AG08395 (cell line): ENCODE data around the gene ST3GAL3.
A peak's percentile ranks its signal among the peaks of the same experiment; 100 is the strongest.
"Not testable (repeated sequence)": the region's sequence is repeated elsewhere in the genome, so short reads cannot be mapped to it uniquely, and the experiment has no call there.

Experiments used
- DNase-seq: peaks from one replicate; pipeline ENCODE4 v3.0.0; 2012; ENCODE audit warnings: mixed read lengths, low spot score

Gene ST3GAL3

DNA sequence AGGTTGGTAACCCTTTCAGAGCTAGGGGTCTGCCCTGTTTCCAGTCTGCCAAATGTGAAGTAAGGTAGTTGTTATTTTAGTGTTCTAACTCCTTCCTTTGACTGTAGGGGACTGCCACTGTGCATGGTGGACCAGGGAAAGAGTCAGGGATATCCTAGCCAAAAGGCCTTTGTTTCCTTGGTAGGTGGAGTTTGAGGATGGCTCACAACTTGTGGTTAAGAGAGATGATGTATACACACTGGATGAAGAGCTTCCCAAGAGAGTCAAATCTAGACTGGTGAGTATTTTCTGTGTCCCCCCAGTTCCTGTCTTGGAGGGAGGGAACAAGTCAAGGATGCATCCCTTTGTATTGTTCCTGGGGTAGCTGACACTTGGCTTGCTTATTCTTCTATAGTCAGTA lies 3.5 kb upstream of the ST3GAL3 start:
- no peak for DNase-seq

DNA sequence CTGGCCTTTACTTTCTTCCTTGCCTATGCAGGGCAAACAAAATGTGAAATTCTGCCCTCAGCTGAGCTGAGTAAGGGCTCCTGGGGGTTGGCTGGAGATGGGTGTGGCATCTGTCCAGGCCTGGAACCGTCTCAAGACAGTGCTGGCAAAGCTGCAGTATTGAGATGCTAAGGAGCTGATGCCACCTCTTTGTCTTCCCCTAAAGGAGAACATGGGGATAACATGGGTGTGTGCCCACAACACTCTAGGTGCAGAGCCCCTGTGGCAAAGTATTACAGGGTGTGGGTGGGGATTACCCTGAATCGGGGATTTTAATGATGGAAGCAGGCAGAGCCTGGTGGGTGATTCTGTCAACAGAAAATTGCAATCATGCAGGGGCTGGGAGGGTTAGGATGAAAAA lies 2.5 kb upstream of the ST3GAL3 start:
- DNase-seq = peak; percentile 52

- DNase-seq = no peak
Observed at GRCh38 chr1:43705334-43705733, 2.0 kb upstream of the ST3GAL3 start.

- no peak for DNase-seq
Observed at GRCh38 chr1:43705982-43706597, 1.2 kb upstream of the ST3GAL3 start.

GRCh38 chr1:43706598-43707189 lies 642 bp upstream of the ST3GAL3 start:
- DNase-seq = no peak

DNA sequence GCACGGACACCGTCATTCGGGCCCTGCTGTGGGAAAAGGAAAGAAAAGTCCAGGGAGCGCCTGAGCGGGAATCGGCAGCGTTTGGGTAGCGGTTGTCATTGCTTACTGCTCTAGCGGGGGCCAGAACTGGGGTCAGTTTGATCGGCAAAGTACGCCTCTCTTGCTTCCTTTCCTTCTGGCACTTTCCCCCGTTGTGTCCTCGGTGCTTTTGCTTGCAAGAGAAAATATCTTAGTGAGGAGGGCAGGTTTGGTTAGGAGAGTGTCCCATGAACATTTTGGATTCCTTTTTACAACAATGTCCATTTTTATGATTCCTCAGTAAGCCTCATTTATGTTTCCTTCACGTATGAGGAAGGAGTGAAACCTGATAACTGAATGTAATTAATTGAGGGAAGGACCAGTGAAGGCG lies 670 bp downstream of the ST3GAL3 start:
- no peak for DNase-seq

DNA sequence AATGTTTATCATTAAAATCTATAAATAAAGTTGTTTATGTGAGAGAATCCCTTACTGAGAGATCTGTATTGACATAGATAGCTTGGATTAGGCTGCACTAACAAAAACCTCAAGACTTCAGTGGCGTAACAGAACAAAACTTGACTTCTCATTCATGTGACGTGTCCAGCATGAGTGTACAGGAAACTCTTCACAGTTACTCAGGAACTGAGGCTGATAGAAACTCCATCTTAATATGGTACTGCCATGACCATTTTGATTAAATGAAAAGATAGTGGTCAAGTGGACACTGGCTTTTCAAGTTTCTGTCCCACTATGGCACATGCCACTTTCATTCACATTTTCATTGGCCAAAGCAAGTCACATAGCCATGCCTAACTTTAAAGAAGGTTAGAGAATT lies 3.7 kb downstream of the ST3GAL3 start:
- peak; percentile 58 for DNase-seq

DNA sequence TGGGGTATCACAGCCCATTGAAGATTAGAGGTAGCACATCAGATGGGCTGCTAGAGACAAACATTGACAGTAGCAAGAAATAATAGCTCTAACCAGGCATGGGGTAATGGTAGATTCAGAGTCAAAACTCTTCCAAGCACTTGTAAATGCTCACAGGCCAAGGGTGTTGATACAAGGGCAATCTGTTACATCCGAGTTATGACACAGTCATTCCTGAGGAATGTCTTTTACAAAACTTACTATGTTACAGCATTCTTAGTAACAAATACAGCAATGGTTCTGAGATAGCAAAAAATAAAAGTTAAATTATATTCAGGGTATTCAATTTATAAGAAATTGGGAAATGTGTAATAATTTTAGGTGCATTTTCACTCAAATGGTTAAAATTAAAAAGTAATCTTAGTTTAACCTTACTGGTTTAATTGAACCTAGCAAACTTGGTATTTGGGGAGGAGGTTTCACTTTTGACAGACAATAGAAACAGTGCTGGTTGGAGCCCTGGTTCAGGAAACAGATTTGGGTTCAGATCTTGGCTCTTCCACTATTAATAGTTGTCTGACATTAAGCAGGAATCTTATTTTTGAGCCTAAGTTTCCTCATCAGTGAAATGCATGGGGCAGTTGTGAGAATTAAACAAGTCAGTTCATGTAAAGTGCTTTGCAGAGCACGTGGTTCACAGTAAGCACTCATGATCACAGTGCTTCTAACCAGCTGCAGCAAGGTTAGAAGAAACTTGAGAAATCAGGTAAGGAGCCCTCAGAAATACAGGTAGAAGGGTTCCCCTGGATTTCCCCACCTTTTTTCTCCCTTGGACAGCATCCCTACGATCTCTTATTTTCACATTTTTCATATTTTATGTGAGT lies 4.4 kb downstream of the ST3GAL3 start:
- DNase-seq = peak; percentile 76

DNA sequence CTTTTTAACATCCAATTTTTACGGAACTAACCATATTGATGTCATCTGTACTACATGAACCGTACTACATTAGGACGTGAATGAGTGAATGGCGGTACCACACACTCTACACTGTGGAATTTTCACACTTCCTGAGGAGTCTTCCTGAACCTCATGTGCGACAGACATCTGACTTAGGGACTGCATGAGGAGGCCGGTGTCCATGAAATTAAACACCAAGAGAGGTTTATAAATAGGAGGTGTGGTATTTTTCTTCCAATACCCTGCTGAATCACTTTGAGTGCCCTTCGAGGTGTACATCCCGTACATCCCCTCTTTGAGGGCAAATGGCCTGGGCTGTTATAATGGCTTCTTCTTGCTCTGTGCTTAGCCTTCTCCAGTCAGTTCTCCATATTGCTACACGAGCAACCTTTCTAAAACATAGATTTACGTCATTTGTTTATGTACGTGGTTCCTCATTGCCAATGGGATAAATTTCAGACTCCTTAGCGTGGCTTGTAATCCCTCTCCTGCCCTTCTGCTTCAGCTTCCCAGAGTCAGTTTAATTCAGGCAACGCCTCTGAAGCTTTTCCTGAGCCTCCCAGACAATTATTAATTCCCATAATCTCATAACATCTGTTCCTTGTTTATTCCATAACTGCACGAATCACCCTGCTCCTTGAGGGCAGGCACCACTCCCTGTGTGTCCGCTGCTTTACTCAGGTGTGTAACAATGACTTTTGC lies 9.4 kb downstream of the ST3GAL3 start:
- DNase-seq = no peak

DNA sequence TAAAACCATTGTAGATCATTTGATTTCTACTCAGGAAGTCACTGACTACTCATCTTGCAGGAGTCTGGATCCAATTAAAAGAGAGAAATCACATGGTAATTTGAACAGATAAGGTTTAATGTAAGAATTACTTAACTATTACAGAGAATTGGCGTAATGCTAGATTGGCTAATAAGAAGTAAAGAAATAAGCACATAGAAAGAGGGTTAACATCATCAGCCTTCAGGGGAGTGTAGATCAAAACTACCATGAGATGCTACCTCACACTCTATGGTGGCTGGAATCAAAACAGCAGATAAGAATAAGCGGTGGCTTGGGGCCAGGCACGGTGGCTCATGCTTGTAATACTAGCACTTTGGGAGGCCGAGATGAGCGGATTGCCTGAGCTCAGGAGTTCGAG lies 11.7 kb downstream of the ST3GAL3 start:
- peak; percentile 45 for DNase-seq

GRCh38 chr1:43719670-43720419 lies 12.5 kb downstream of the ST3GAL3 start:
- not testable (repeated sequence) for DNase-seq

GRCh38 chr1:43722810-43723209 lies 15.5 kb downstream of the ST3GAL3 start:
- no peak for DNase-seq

- peak; percentile 41 for DNase-seq
Observed at GRCh38 chr1:43729816-43730463, 22.6 kb downstream of the ST3GAL3 start.

DNA sequence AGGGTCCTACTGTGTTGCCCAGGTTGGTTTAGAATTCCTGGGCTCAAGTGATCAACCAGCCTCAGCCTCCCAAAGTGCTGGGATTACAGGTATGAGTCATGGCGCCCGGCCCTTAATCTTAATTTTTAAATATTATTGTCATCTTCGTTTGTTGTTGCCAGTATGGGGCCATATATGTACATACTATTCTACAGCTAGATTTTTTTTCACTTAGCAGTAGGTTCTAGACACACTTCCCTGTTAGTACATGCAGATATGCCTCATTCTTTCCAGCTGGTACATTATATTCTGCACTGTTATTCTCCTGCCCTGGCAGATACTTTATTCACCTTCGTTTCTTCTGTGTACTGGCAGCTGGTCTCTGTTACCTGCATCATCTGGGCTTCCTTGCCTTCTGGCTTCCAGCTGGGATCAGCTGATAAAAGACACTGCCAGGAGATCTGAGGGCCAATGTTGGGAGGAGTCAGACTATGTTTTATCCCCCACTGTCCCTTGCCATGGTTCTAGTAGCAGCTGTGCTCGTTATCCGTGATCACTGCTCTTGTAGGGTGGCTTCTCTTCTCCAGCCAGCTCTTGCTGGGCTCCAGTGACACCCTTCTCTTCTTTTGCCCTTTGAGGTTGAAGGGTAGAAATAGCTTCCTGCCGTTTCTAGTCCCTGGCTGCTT lies 24.7 kb downstream of the ST3GAL3 start:
- no peak for DNase-seq

GRCh38 chr1:43736819-43737218 lies 29.5 kb downstream of the ST3GAL3 start:
- DNase-seq = no peak

DNA sequence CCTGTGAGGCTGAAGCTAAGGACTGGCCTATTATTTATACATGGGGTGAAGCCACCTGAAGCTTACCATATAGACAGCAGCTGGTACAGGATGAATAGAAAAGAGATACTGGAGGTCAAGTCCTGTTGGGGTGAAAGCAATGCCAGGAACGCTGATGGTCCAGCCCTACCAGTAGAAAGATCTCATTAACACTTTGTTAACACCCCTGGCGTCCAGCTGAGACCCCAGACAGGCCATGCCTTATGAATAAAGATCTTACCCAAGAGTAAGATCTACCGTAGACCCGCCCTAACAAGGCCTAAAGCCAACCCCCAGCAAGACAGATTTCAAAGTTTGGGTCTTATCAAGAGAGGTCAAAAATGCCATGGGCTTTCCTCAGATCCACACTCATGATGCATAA lies 34.7 kb downstream of the ST3GAL3 start:
- no peak for DNase-seq

DNA sequence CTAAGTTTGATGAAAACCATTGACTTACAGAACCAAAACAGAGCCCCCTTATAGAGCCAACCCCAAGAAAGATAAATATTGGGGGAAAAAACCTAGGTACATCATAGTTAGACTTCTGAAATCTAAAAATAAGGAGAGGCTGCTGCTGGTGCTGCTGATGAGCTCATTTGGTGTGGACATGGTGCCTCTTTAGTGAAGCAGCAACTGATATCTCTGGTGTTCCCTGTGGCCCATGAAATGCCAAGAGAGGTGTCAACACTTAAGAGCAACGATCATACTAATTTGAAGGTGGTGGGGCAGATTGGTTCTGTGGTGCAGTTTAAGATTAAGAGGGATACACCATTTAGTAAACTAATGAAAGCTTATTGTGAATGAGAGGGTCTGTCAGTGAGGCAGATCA lies 35.9 kb downstream of the ST3GAL3 start:
- no peak for DNase-seq

GRCh38 chr1:43747736-43748135 lies 40.4 kb downstream of the ST3GAL3 start:
- no peak for DNase-seq

- DNase-seq = no peak
Observed at GRCh38 chr1:43750083-43750482, 42.7 kb downstream of the ST3GAL3 start.

- DNase-seq = no peak
Observed at GRCh38 chr1:43753422-43753821, 46.1 kb downstream of the ST3GAL3 start.

- no peak for DNase-seq
Observed at GRCh38 chr1:43754892-43755291, 47.6 kb downstream of the ST3GAL3 start.
